ENCODE data around the gene CLEC4F. TPM values are rescaled to one million over a fixed set of nuclear protein-coding genes. Genes with fewer than 3 reads are reported as not detected.
"Not testable (repeated sequence)": the region's sequence is repeated elsewhere in the genome, so short reads cannot be mapped to it uniquely, and the experiment has no call there.

The CLEC4F gene
- total RNA-seq, 4 donors from 2014 or later: 0.67 to 32.2 TPM; not detected in 2

- H3K27ac ChIP-seq: no peak overlapping the region
- no peak overlapping the region for H3K4me3 ChIP-seq
- no peaks in the 10 kb centered on the region for H3K4me1 ChIP-seq
- peaks cover 0 to 6% (median 0%) of the 10 kb centered on the region in 4 donors for H3K9me3 ChIP-seq
- no peak for DNase-seq
- no peaks in the 10 kb centered on the region for H3K27me3 ChIP-seq
- no peaks in the 10 kb centered on the region for H3K36me3 ChIP-seq
- TF ChIP-seq POLR2A (IDR thresholded peaks at IDR 0.05): no peak
- TF ChIP-seq, protein P1, sequence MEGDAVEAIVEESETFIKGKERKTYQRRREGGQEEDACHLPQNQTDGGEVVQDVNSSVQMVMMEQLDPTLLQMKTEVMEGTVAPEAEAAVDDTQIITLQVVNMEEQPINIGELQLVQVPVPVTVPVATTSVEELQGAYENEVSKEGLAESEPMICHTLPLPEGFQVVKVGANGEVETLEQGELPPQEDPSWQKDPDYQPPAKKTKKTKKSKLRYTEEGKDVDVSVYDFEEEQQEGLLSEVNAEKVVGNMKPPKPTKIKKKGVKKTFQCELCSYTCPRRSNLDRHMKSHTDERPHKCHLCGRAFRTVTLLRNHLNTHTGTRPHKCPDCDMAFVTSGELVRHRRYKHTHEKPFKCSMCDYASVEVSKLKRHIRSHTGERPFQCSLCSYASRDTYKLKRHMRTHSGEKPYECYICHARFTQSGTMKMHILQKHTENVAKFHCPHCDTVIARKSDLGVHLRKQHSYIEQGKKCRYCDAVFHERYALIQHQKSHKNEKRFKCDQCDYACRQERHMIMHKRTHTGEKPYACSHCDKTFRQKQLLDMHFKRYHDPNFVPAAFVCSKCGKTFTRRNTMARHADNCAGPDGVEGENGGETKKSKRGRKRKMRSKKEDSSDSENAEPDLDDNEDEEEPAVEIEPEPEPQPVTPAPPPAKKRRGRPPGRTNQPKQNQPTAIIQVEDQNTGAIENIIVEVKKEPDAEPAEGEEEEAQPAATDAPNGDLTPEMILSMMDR (IDR thresholded peaks at IDR 0.05): no peak
These were observed 18.7 kb downstream of the CLEC4F start for GRCh38 chr2:70801607-70802263.

DNA sequence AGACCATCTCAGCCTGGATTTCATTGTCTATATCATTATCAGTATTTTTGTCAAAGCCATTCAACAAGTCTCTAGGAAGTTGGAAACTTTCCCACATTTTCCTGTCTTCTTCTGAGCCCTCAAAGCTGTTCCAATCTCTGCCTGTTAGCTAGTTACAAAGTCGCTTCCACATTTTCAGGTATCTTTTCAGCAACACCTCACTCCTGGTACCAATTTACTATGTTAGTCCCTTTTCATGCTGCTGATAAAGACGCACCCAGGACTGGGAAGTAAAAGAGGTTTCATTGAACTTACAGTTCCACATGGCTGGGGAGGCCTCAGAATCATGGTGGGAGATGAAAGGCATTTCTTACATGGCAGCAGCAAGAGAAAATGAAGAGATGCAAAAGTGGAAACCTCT is 20.7 kb downstream of the CLEC4F start:
- no peaks in the 10 kb centered on the region for H3K27me3 ChIP-seq
- H3K4me1 ChIP-seq: no peaks in the 10 kb centered on the region
- no peak overlapping the region for H3K4me3 ChIP-seq
- TF ChIP-seq, protein P1 (IDR thresholded peaks at IDR 0.05): no peak
- H3K9me3 ChIP-seq: peaks cover 0 to 6% (median 0%) of the 10 kb centered on the region in 4 donors
- DNase-seq: no peak
- no peaks in the 10 kb centered on the region for H3K36me3 ChIP-seq
- no peak overlapping the region for H3K27ac ChIP-seq

DNA sequence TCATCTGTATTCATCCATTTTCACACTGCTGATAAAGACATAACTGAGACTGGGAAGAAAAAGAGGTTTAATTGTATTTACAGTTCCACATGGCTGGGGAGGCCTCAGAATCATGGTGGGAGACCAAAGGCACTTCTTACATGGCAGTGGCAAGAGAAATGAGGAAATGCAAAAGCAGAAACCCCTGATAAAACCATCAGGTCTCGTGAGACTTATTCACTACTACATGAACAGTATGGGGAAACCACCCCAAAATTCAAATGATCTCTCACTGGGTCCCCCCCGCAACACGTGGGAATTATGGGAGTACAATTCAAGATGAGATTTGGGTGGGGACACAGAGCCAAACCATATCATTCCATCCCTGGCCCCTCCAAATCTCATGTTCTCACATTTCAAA is 22.4 kb downstream of the CLEC4F start:
- H3K27ac ChIP-seq, H3K4me3 ChIP-seq, H3K9me3 ChIP-seq, H3K27me3 ChIP-seq, H3K36me3 ChIP-seq, DNase-seq, H3K4me1 ChIP-seq: not testable (repeated sequence)

DNA sequence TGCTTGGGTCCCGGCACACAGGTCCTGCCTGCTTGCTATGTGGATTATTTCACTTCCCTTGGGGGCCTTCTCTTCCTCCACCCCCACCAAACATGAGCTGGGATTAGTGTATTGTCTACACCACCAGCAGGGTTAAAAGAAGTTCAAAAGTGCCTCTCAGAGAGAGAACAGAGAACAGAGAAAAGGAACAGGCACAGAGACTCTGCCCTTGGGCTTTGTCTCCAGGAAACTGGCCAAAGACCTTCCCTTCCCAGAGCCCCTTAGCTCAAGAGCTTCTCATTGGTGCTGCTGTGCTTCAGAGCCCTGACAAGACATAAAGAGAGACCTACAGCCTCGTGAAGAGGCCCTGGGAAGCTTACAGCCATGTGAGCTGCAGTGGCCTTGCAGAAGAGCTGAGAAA is 22.9 kb downstream of the CLEC4F start:
- no peaks in the 10 kb centered on the region for H3K36me3 ChIP-seq
- H3K27ac ChIP-seq: no peak overlapping the region
- H3K4me1 ChIP-seq: no peaks in the 10 kb centered on the region
- TF ChIP-seq POLR2A (IDR thresholded peaks at IDR 0.05): no peak
- TF ChIP-seq, protein P1 (IDR thresholded peaks at IDR 0.05): no peak
- no peak overlapping the region for H3K4me3 ChIP-seq
- no peak for DNase-seq
- peaks cover 0 to 6% (median 0%) of the 10 kb centered on the region in 4 donors for H3K9me3 ChIP-seq
- no peaks in the 10 kb centered on the region for H3K27me3 ChIP-seq

DNA sequence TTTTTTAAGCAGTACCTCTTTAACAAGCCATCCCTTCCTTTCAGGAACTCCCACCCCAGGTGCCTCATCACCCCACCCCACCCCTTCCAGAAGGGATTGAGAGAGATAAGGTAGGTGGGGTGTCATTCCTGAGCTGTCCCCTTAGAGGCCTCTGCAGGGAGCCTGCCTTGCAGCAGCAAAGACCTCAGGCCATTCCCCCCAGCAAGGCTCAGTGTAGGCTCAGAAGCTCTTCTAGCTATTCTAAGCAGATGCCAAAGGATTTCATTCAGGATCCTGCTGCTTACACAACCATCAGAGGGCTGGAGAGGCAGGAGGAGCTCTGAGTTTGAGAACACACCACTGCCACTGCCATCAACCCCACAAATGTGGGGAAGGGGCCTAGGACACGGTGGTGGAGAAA is 24.1 kb downstream of the CLEC4F start:
- no peak overlapping the region for H3K27ac ChIP-seq
- peaks cover 0 to 6% (median 0%) of the 10 kb centered on the region in 4 donors for H3K9me3 ChIP-seq
- no peaks in the 10 kb centered on the region for H3K4me1 ChIP-seq
- H3K27me3 ChIP-seq: no peaks in the 10 kb centered on the region
- no peak overlapping the region for H3K4me3 ChIP-seq
- no peaks in the 10 kb centered on the region for H3K36me3 ChIP-seq
- no peak for TF ChIP-seq POLR2A (IDR thresholded peaks at IDR 0.05)
- TF ChIP-seq, protein P1 (IDR thresholded peaks at IDR 0.05): no peak
- no peak for DNase-seq

DNA sequence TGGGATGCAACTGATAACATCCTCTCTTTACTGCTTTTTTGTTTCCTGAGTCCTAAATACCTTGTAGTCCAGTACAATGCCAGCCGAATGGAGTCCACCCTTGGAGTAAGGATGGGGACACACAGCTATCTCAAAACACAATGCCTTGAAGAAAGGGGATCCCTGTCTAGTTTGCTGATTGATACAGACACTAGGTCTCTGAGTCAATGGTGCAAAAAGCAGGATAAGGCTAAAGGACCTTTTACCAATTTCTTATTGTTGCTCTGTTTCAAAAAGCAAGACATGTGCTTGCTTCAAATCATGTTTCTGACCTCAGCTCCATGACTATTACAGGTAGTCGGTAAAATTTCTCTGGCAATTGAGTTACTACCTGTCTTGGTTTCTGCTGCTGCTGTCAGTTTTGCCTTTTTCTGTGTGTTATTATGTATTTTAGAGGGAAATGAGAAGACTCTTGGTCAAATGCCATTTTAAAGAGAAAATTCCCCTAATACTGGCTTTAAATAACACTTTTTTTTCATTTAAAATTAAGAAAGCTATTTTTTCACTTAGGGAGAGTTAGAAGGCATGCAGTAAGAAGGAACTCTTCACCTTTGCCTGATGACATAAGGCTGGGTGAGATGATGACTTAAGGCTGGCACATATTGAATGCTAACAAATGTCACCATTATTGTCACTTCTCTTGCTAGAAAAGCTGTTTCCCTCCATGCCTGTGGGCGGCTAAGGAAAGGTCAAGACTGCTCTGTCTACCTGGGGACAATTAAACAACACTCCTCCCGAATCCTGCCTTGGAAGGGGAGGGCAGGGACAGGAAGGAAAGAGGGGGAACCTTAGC is 25.0 kb downstream of the CLEC4F start:
- H3K4me1 ChIP-seq: peaks cover 0 to 6% (median 0%) of the 10 kb centered on the region in 4 donors
- H3K4me3 ChIP-seq: no peak overlapping the region
- no peak overlapping the region for H3K27ac ChIP-seq
- no peak for DNase-seq
- H3K36me3 ChIP-seq: no peaks in the 10 kb centered on the region
- peaks cover 0 to 3% of the 10 kb centered on the region in 2 donors for H3K27me3 ChIP-seq
- peaks cover 0 to 6% (median 0%) of the 10 kb centered on the region in 4 donors for H3K9me3 ChIP-seq
- TF ChIP-seq, protein P1 (IDR thresholded peaks at IDR 0.05): no peak
- TF ChIP-seq POLR2A (IDR thresholded peaks at IDR 0.05): no peak

Data from Peyer's patch (tissue), 4 donors.